Keratinocyte (primary cell): ENCODE data around the gene MLPH. TPM values are rescaled to one million over a fixed set of nuclear protein-coding genes. Genes with fewer than 3 reads are reported as not detected.

Experiments
- DNase-seq: peaks from one replicate; pipeline ENCODE4 v3.0.0-alpha.2; 2011; ENCODE audit warnings: low read depth, missing footprints, low spot score
- FAIRE-seq: peaks from 2 replicates; lab custom pipeline; 2011; peaks lifted over from hg19 to GRCh38; lab: Jason Lieb, UNC
- H2AFZ ChIP-seq: 2 replicates; pipeline ENCODE4 v1.6.0; 2012; ENCODE audit warnings: low read length, control low read depth, inconsistent platforms; ENCODE audit not compliant: control insufficient read depth
- H3K27ac ChIP-seq: 2 replicates; pipeline ENCODE4 v1.5.1; 2011; ENCODE audit warnings: low read length; ENCODE audit not compliant: control insufficient read depth, insufficient read depth
- H3K27me3 ChIP-seq: 3 replicates; pipeline ENCODE4 v1.6.0; 2011; ENCODE audit warnings: low read length; ENCODE audit not compliant: control insufficient read depth, insufficient read depth; ENCODE audit errors: extremely low read depth
- H3K36me3 ChIP-seq, 2 experiments: 2 replicates in 1 of 2; 3 replicates in 1 of 2; pipeline ENCODE4 v1.5.1; 2011; ENCODE audit warnings: low read length in 2 of 2, mild to moderate bottlenecking in 1 of 2; ENCODE audit not compliant: control insufficient read depth in 2 of 2, insufficient read depth in 2 of 2; ENCODE audit errors: extremely low read depth in 1 of 2
- H3K4me1 ChIP-seq: 3 replicates; pipeline ENCODE4 v1.5.1; 2011; ENCODE audit warnings: low read length; ENCODE audit not compliant: control insufficient read depth, insufficient read depth; ENCODE audit errors: extremely low read depth
- H3K4me2 ChIP-seq: 3 replicates; pipeline ENCODE4 v1.6.0; 2011; ENCODE audit warnings: low read depth, low read length; ENCODE audit not compliant: control insufficient read depth, insufficient read depth; ENCODE audit errors: extremely low read depth
- H3K4me3 ChIP-seq, 3 experiments: fragments of 200-600 bp in 1 of 3; sonication (generic) in 1 of 3; 2 replicates in 2 of 3; 3 replicates in 1 of 3; pipeline ENCODE4 v1.5.1; 2011 to 2016; ENCODE audit warnings: low read length in 3 of 3, mild to moderate bottlenecking in 3 of 3, control low read depth in 2 of 3, inconsistent platforms in 1 of 3, low read depth in 1 of 3, mixed read lengths in 1 of 3, mixed run types in 1 of 3, moderate library complexity in 1 of 3; ENCODE audit not compliant: control insufficient read depth in 2 of 3, insufficient read depth in 2 of 3; ENCODE audit errors: extremely low read depth in 1 of 3
- H3K79me2 ChIP-seq: 2 replicates; pipeline ENCODE4 v1.6.0; 2012; ENCODE audit warnings: low read length; ENCODE audit not compliant: control insufficient read depth, insufficient read depth
- H3K9ac ChIP-seq: 3 replicates; pipeline ENCODE4 v1.6.0; 2011; ENCODE audit warnings: low read length; ENCODE audit not compliant: control insufficient read depth, insufficient read depth; ENCODE audit errors: extremely low read depth
- H3K9me1 ChIP-seq: 3 replicates; pipeline ENCODE4 v1.6.0; 2011; ENCODE audit warnings: low read length; ENCODE audit not compliant: control insufficient read depth, insufficient read depth; ENCODE audit errors: extremely low read depth
- H3K9me3 ChIP-seq: 2 replicates; pipeline ENCODE4 v1.5.1; 2012; ENCODE audit warnings: low read depth, low read length; ENCODE audit not compliant: control insufficient read depth
- H4K20me1 ChIP-seq: 3 replicates; pipeline ENCODE4 v1.6.0; 2011; ENCODE audit warnings: low read length; ENCODE audit not compliant: control insufficient read depth, insufficient read depth; ENCODE audit errors: extremely low read depth
- EZH2 ChIP-seq: IDR thresholded peaks from one replicate; pipeline ENCODE4 v1.6.1; 2012; ENCODE audit warnings: inconsistent platforms, mild to moderate bottlenecking, low read length, moderate library complexity
- dilution Hi-C: fragments of 300-500 bp; cut with MboI; formaldehyde crosslinking; loops from one replicate; pipeline ENCODE4 v1.7.0; 2020; ENCODE audit warnings: low sequenced_read_pairs; ENCODE audit not compliant: extremely low pct_ligation_motif_present
- polyA plus RNA-seq, 5 experiments: library from polyadenylated mRNA; depleted of rRNA in 3 of 5; stranded (reverse) in 3 of 5; stranded (forward) in 1 of 5; unstranded in 1 of 5; fragments of >200 nt; gene quantifications; 1 replicate in 1 of 5; 2 replicates in 3 of 5; 3 replicates in 1 of 5; pipeline versions ENCODE4 v1.2.1 to v1.2.3, GENCODE V29; 2011 to 2012; ENCODE audit warnings: missing spikeins in 2 of 5, low read depth in 1 of 5, low replicate concordance in 1 of 5
- TF ChIP-seq, protein P1 (sequence below), 3 experiments: IDR thresholded peaks in 1 of 3; conservative IDR thresholded peaks in 1 of 3; optimal IDR thresholded peaks in 1 of 3; 2 replicates in 2 of 3; 3 replicates in 1 of 3; pipeline versions ENCODE3 to v1.5.1; 2011; ENCODE audit warnings: low read length in 3 of 3, mild to moderate bottlenecking in 3 of 3, moderate library complexity in 2 of 3, control low read depth in 1 of 3, inconsistent platforms in 1 of 3; ENCODE audit not compliant: insufficient read depth in 2 of 3; ENCODE audit errors: extremely low read depth in 1 of 3

Gene MLPH
- polyA plus RNA-seq, 1 donor (not counting 4 experiments of a cell fraction or from before 2014, with no cell fraction given): 0.67 TPM

DNA sequence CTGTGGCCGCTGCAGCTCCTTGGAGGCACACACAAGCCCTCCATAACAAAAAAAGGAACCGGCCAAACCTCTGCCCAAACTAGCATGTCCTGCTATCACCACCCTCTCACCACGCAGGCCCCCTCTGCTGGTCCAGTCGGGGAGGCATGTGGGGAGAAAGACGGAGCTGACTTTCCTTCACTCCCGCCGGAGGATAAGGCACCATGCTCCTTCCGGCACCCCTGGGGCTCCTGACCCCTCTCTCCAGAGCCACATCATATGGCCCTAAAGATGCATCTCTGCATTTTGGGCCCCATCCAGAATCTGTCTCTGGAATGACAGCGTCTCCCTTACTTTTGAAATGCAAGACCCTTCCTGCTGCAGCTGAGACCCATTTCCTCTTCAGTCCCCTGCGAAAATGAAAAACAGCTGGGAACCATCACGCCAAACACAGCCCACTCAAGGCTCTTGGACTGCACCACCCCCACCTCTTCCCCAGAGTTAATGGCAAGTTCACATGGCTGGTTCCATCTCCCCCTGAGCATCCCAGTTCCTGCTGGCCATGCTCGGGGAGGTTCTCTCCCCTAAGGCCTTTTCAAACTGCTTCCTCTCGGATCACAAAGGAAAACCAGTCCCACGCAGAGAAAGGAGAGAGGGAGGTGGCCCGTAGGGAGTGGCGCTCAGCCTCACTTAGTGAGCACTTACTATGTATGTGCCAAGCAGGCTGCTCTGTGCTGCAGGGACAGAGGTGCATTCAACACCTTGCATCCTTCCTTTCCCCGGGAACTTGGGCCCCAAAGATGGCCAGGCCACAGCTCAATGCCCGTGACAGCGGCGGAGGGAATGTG lies 35.2 kb upstream of the MLPH start:
- no peak for DNase-seq
- Histone ChIP-seq H3K9me1 (no peaks in the 10 kb centered on the region), H3K4me2 (no peak overlapping the region), H3K36me3 (no peaks in the 10 kb centered on the region), H3K9ac (no peak overlapping the region), H3K27me3 (peaks cover 6% of the 10 kb centered on the region), H4K20me1 (no peaks in the 10 kb centered on the region), H3K4me1 (peaks cover 7% of the 10 kb centered on the region), H3K27ac (no peak overlapping the region), H3K4me3 (no peak overlapping the region), H3K9me3 (no peaks in the 10 kb centered on the region), H3K79me2 (no peaks in the 10 kb centered on the region), H2AFZ (no peak overlapping the region)
- TF ChIP-seq, protein P1, sequence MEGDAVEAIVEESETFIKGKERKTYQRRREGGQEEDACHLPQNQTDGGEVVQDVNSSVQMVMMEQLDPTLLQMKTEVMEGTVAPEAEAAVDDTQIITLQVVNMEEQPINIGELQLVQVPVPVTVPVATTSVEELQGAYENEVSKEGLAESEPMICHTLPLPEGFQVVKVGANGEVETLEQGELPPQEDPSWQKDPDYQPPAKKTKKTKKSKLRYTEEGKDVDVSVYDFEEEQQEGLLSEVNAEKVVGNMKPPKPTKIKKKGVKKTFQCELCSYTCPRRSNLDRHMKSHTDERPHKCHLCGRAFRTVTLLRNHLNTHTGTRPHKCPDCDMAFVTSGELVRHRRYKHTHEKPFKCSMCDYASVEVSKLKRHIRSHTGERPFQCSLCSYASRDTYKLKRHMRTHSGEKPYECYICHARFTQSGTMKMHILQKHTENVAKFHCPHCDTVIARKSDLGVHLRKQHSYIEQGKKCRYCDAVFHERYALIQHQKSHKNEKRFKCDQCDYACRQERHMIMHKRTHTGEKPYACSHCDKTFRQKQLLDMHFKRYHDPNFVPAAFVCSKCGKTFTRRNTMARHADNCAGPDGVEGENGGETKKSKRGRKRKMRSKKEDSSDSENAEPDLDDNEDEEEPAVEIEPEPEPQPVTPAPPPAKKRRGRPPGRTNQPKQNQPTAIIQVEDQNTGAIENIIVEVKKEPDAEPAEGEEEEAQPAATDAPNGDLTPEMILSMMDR (optimal IDR thresholded peaks at IDR 0.05 in 1 of 3, IDR thresholded peaks at IDR 0.05 in 1 of 3, conservative IDR thresholded peaks at IDR 0.05 in 1 of 3; ENCODE audit: extremely low read depth in 1 of 3, insufficient read depth in 2 of 3, low read length in 3 of 3): no peak
- TF ChIP-seq EZH2: no peak
- dilution Hi-C loops: no loop called here
- FAIRE-seq: no peak

DNA sequence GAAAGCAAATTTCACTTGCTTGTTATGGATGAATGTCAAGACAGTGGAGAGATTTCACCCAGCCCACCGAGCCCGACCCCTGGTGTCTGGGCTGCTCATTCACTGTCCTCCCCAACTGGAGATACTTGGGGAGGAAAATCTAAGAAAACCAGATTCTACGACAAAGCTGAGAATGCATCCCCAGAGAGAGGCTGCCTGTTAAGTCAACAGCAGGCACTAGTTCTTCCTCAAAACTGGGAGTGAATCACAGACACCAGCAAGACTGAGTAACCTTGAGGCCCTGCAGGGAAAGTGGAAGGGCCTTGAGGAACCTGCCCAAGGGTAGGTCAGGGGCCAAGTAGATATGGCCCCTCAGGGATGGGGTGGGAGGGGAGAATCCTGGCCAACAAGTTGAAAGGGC lies 34.2 kb upstream of the MLPH start:
- no peak for DNase-seq
- TF ChIP-seq EZH2: no peak
- TF ChIP-seq, protein P1 (optimal IDR thresholded peaks at IDR 0.05 in 1 of 3, IDR thresholded peaks at IDR 0.05 in 1 of 3, conservative IDR thresholded peaks at IDR 0.05 in 1 of 3; ENCODE audit: extremely low read depth in 1 of 3, insufficient read depth in 2 of 3, low read length in 3 of 3): no peak
- H3K4me1 ChIP-seq: peaks cover 7% of the 10 kb centered on the region
- FAIRE-seq: no peak
- no peak overlapping the region for H3K9ac ChIP-seq
- peaks cover 6% of the 10 kb centered on the region for H3K27me3 ChIP-seq
- H3K79me2 ChIP-seq: no peaks in the 10 kb centered on the region
- H3K4me3 ChIP-seq: no peak overlapping the region
- dilution Hi-C loops: no loop called here
- H3K9me1 ChIP-seq: no peaks in the 10 kb centered on the region
- H3K36me3 ChIP-seq: no peaks in the 10 kb centered on the region
- H3K9me3 ChIP-seq: no peaks in the 10 kb centered on the region
- H3K4me2 ChIP-seq: no peak overlapping the region
- H3K27ac ChIP-seq: no peak overlapping the region
- no peak overlapping the region for H2AFZ ChIP-seq
- no peaks in the 10 kb centered on the region for H4K20me1 ChIP-seq
